PC-3 (cell line): ENCODE data around the gene STXBP6. TPM values are rescaled to one million over a fixed set of nuclear protein-coding genes. Genes with fewer than 3 reads are reported as not detected.

Source experiments
- ATAC-seq: fragments of 200-7000 bp; cut with Tn5 transposase; 2 replicates; pipeline ENCODE4 v1.9.1; 2020; ENCODE audit warnings: mild to moderate bottlenecking, moderate library complexity
- BruUV-seq: library from RNA; stranded (reverse); fragments of 400-500 nt; replicated peaks from 2 replicates; lab custom pipeline; 2021; lab: Mats Ljungman, UMichigan
- CTCF ChIA-PET: fragments of 300-600 bp; sonication (Branson Sonifier 250); formaldehyde crosslinking; loops from one replicate; lab custom pipeline; 2022; ENCODE audit warnings: antibody characterized with exemption; lab: Charles Lee
- POLR2A ChIA-PET: fragments of 300-600 bp; sonication (Branson Sonifier 250); formaldehyde crosslinking; loops from one replicate; lab custom pipeline; 2022; ENCODE audit warnings: antibody characterized with exemption; ENCODE audit not compliant: unreplicated experiment; lab: Charles Lee
- DNase-seq: peaks from one replicate; pipeline ENCODE4 v3.0.0-alpha.2; 2015
- H2AFZ ChIP-seq: fragments of 300-600 bp; sonication (generic); 2 replicates; pipeline ENCODE4 v1.6.0; 2016; ENCODE audit warnings: antibody characterized with exemption, low read length
- H3F3A ChIP-seq: fragments of 300-600 bp; sonication (generic); one replicate; pipeline ENCODE4 v1.6.0; 2017; ENCODE audit warnings: antibody characterized with exemption, low read length, control low read depth, mild to moderate bottlenecking; ENCODE audit not compliant: unreplicated experiment
- H3K27ac ChIP-seq: fragments of 300-600 bp; sonication (generic); 2 replicates; pipeline ENCODE4 v1.5.1; 2016; ENCODE audit warnings: mild to moderate bottlenecking, low read length
- H3K27me3 ChIP-seq: fragments of 300-600 bp; sonication (generic); 2 replicates; pipeline ENCODE4 v1.6.1; 2016; ENCODE audit warnings: low read length, mixed read lengths
- H3K36me3 ChIP-seq: fragments of 300-600 bp; sonication (generic); 2 replicates; pipeline ENCODE4 v1.6.1; 2016; ENCODE audit warnings: low read depth, mixed run types, low read length, mixed read lengths
- H3K4me1 ChIP-seq: fragments of 300-600 bp; sonication (generic); 2 replicates; pipeline ENCODE4 v1.5.1; 2016; ENCODE audit warnings: low read length; ENCODE audit not compliant: insufficient read depth
- H3K4me2 ChIP-seq: fragments of 300-600 bp; sonication (generic); 2 replicates; pipeline ENCODE4 v1.6.0; 2016; ENCODE audit warnings: low read length
- H3K4me3 ChIP-seq: fragments of 300-600 bp; sonication (generic); 2 replicates; pipeline ENCODE4 v1.5.1; 2016; ENCODE audit warnings: mild to moderate bottlenecking, low read length, mixed read lengths
- H3K79me2 ChIP-seq: fragments of 300-600 bp; sonication (generic); 2 replicates; pipeline ENCODE4 v1.6.1; 2017; ENCODE audit warnings: low read length, mixed read lengths
- H3K9ac ChIP-seq: fragments of 300-600 bp; sonication (generic); 2 replicates; pipeline ENCODE4 v1.6.0; 2016; ENCODE audit warnings: mild to moderate bottlenecking, low read length
- H3K9me2 ChIP-seq: fragments of 300-600 bp; sonication (generic); replicated peaks from 2 replicates; pipeline ENCODE4 v1.6.1; 2016; ENCODE audit warnings: mixed run types, low read length, mixed read lengths
- H3K9me3 ChIP-seq: fragments of 300-600 bp; sonication (generic); 2 replicates; pipeline ENCODE4 v1.6.1; 2016; ENCODE audit warnings: low read length, mixed read lengths
- H4K20me1 ChIP-seq: fragments of 300-600 bp; sonication (generic); 2 replicates; pipeline ENCODE4 v1.6.1; 2016; ENCODE audit warnings: low read length, mixed read lengths
- CTCF ChIP-seq: fragments of 300-600 bp; sonication (generic); conservative IDR thresholded peaks from 2 replicates; pipeline ENCODE4 v1.5.1; 2017; ENCODE audit warnings: antibody characterized with exemption, low read depth, mild to moderate bottlenecking, low read length
- EZH2 ChIP-seq: fragments of 300-600 bp; sonication (generic); IDR thresholded peaks from one replicate; pipeline ENCODE4 v1.6.1; 2017; ENCODE audit warnings: antibody characterized with exemption, mild to moderate bottlenecking, low read length; ENCODE audit not compliant: unreplicated experiment
- EZH2phosphoT487 ChIP-seq: fragments of 300-600 bp; sonication (generic); IDR thresholded peaks from 2 replicates; pipeline ENCODE4 v1.6.1; 2018; ENCODE audit warnings: mild to moderate bottlenecking, antibody characterized with exemption, low read length, borderline replicate concordance
- intact Hi-C: fragments of 100-400 bp; cut with micrococcal nuclease; formaldehyde crosslinking; loops from 2 replicates; pipeline ENCODE4 v1.9.0; 2023
- total RNA-seq: library from RNA; depleted of rRNA; stranded (reverse); fragments of >200 nt; gene quantifications from 2 replicates; pipeline ENCODE4 v1.2.3, GENCODE V29; 2014

STXBP6 gene
- total RNA-seq, 1 experiment from 2014 or later, result 0.40 TPM

- H3K27ac ChIP-seq, result no peak overlapping the region
- no peaks in the 10 kb centered on the region for H3K4me1 ChIP-seq
- no peak overlapping the region for H2AFZ ChIP-seq
- TF ChIP-seq EZH2, result no peak
- no peak for TF ChIP-seq CTCF
- TF ChIP-seq EZH2phosphoT487, result no peak
- intact Hi-C loops, result no loop called here
- no peaks in the 10 kb centered on the region for H3K9me3 ChIP-seq
- ATAC-seq (no peak), DNase-seq (no peak)
- H3K4me3 ChIP-seq, result no peak overlapping the region
- POLR2A ChIA-PET, result no interaction called here
- no peaks in the 10 kb centered on the region for H3K27me3 ChIP-seq
- BruUV-seq, result no TSS peak
- H3K9me2 ChIP-seq, result no peaks in the 10 kb centered on the region
- no peak overlapping the region for H3K9ac ChIP-seq
- H3F3A ChIP-seq, result no peaks in the 10 kb centered on the region
- CTCF ChIA-PET, result no interaction called here
- H3K36me3 ChIP-seq, result no peaks in the 10 kb centered on the region
- no peaks in the 10 kb centered on the region for H3K79me2 ChIP-seq
- no peaks in the 10 kb centered on the region for H4K20me1 ChIP-seq
- H3K4me2 ChIP-seq, result no peak overlapping the region
These were observed 14.9 kb downstream of the STXBP6 start for GRCh38 chr14:25034803-25035681.

GRCh38 chr14:25033358-25033757 is 16.6 kb downstream of the STXBP6 start:
- Histone ChIP-seq H3K4me3 (no peak overlapping the region), H3K27ac (no peak overlapping the region), H3K9me2 (no peaks in the 10 kb centered on the region), H3K36me3 (no peaks in the 10 kb centered on the region), H3K4me2 (no peak overlapping the region), H3K9ac (no peak overlapping the region), H3F3A (no peaks in the 10 kb centered on the region), H3K4me1 (no peaks in the 10 kb centered on the region), H3K79me2 (no peaks in the 10 kb centered on the region), H3K9me3 (no peaks in the 10 kb centered on the region), H2AFZ (no peak overlapping the region), H4K20me1 (no peaks in the 10 kb centered on the region), H3K27me3 (no peaks in the 10 kb centered on the region)
- ATAC-seq (no peak), DNase-seq (no peak)
- intact Hi-C loops, result no loop called here
- TF ChIP-seq EZH2phosphoT487 (no peak), CTCF (no peak), EZH2 (no peak)
- BruUV-seq, result no TSS peak
- CTCF ChIA-PET, result no interaction called here
- POLR2A ChIA-PET, result no interaction called here
